Measurements from ENCODE around the gene MS4A3.
"Not testable (repeated sequence)": the region's sequence is repeated elsewhere in the genome, so short reads cannot be mapped to it uniquely, and the experiment has no call there.

The MS4A3 gene

GRCh38 chr11:60095477-60096120 lies 39.1 kb downstream of the MS4A3 start:
- no peak for DNase-seq

DNA sequence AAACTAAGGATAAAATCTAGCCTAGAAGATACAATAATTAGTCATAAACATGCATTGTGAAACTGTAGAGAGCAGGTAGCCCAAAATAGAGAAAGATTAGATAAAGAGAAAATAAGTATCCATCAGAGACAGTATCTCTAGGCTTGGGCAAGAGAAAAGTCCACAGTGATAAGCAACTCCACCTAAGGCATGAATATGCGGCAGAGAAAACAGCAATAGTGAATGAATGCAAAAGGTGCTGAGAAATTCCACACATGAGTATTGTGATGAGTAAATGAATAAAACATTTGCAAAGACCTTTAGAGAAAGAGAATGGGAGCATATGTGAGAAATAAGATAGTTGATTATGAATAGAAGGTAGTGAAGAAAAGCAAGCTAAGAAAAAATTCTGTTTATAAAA lies 40.7 kb downstream of the MS4A3 start:
- DNase-seq = no peak

DNA sequence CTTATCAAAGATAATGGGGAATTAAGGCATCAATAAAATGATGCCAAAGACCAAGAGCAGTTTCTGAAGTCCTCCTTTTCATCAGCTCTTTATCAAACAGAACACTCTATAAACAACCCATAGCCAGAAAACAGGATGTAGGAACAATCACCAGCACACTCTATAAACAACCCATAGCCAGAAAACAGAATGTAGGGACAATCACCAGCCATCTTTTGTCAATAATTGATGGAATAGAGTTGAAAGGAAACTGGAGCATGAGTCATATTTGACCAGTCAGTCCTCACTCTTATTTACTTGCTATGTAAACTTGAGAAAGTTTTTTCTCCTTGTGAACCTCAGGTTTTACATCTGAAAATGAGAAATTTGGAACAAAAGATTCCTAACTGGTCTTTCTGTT lies 42.0 kb downstream of the MS4A3 start:
- no peak for DNase-seq

DNA sequence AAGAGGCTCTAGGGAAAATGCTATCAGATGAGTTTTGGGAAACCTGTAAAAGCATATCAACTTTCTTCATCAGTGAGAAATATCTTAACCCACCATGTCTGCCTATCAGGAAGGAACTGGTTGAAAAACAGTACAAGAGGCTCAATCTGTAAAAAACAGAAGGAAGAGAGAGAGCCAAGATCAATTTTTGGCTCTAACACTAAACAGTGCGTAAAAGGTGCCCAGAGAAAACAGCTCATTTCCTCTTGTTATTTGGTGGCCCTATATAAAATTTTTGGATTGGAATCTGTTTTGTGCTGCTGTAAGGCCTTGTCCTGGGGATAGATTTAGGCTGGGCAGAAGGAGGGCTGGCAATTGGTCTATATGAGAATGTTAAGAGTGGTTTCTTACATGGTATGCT lies 44.1 kb downstream of the MS4A3 start:
- DNase-seq = no peak

DNA sequence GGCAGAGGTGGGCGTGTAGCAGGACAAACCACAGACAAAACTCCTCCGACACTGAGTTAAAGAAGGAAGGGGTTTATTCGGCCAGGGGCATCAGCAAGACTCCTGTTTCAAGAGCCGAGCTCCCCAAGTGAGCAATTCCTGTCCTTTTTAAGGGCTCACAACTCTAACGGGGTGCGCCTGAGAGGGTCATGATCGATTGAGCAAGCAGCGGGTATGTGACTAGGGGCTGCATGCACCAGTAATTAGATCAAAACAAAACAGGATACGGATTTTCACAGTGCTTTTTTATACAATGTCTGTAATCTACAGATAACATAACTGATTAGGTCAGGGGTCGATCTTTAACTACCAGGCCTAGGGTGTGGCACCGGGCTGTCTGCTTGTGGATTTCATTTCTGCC lies 44.9 kb downstream of the MS4A3 start:
- DNase-seq = not testable (repeated sequence)

- not testable (repeated sequence) for DNase-seq
These were observed 48.1 kb downstream of the MS4A3 start for GRCh38 chr11:60104471-60105115.

GRCh38 chr11:60108631-60109030 lies 52.2 kb downstream of the MS4A3 start:
- not testable (repeated sequence) for DNase-seq

DNA sequence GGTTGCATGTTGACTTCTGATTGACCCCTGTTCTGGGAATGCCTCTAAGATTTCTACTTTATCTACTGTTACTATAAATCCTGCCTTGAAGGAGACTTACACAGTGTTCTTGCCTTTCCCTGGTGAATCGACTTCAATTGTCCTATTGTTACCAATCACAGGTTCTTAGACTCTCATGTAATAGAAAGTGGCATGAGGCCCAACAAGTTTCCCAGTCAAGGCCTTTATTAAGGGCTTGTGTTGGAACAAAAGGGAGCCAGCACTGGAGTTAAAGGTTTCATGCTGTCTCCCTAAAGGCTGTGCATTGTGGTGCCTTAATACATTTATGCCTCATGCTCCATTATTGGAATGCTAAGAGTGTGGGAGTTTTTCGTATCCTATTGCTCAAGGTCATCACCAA lies 55.3 kb downstream of the MS4A3 start:
- DNase-seq = no peak

DNA sequence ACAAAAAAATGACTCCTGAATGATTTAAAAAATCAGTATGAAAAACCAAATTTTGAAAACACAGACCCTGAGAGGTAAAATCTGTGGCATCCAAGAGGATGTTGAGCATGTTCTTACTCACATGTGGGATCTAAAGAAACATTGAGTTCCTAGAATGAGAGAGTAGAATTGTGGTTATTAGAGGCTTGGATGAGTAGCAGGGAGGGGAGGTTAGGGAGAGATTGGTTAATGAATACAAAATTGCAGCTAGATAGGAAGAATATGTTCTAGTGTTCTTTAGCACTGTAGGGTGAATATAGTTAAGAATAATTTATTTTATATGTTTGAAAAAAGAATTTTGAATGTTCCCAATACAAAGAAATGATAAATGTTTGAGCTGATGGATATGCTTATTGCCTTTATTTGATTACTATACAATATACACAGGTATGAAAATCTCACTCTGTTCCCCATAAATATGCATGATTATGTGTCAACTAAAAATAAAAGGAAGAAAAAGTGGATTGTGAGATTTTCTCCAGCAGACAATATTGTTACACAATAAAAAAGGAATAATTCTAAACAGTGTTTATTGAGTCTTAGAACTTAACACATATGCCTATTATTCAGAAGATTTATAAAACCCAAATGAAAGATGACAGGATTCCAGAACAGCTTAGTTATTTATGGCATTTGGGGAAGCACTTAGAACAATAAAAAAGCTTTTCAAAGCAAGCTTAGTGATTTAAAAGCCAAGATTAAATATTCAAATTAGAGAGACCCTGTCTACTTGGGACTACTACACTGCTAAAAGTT lies 60.7 kb downstream of the MS4A3 start:
- DNase-seq = no peak

GRCh38 chr11:60118338-60118737 lies 61.9 kb downstream of the MS4A3 start:
- no peak for DNase-seq

- DNase-seq = no peak
These were observed 63.2 kb downstream of the MS4A3 start for GRCh38 chr11:60119710-60120109.
